GM23338 (cell line): ENCODE measurements around the gene BRCA1.

Experiments
- CREB1 ChIP-seq: fragments of 250-450 bp; sonication (Bioruptor Pico); IDR thresholded peaks from 2 replicates; pipeline ENCODE4 v1.5.0; 2020; ENCODE audit warnings: low read depth, mild to moderate bottlenecking, moderate library complexity
- CTCF ChIP-seq, 2 experiments: fragments of 200-600 bp in 1 of 2; sonication (generic) in 1 of 2; conservative IDR thresholded peaks; 2 replicates each; pipeline versions ENCODE4 v1.5.1 to v1.6.1; 2016 to 2017; ENCODE audit warnings: antibody characterized with exemption in 2 of 2, low read depth in 2 of 2, mild to moderate bottlenecking in 2 of 2, moderate library complexity in 1 of 2
- EZH2 ChIP-seq: fragments of 200-600 bp; sonication (generic); IDR thresholded peaks from one replicate; pipeline ENCODE4 v1.8.0; 2017; ENCODE audit warnings: antibody characterized with exemption, mild to moderate bottlenecking, low read depth; ENCODE audit not compliant: unreplicated experiment
- JUNB ChIP-seq: IDR thresholded peaks from one replicate; pipeline ENCODE4 v1.6.1; 2016; ENCODE audit warnings: antibody characterized with exemption; ENCODE audit not compliant: unreplicated experiment
- POLR2AphosphoS5 ChIP-seq: IDR thresholded peaks from 2 replicates; pipeline ENCODE4 v1.6.1; 2016; ENCODE audit warnings: antibody characterized with exemption, low read depth
- REST ChIP-seq: IDR thresholded peaks from one replicate; pipeline ENCODE4 v1.6.1; 2018; ENCODE audit warnings: antibody characterized with exemption; ENCODE audit not compliant: unreplicated experiment
- STAT1 ChIP-seq: IDR thresholded peaks from one replicate; pipeline ENCODE4 v1.6.1; 2016; ENCODE audit warnings: antibody characterized with exemption; ENCODE audit not compliant: unreplicated experiment

- TF ChIP-seq CTCF (conservative IDR thresholded peaks at IDR 0.05; ENCODE audit: low read depth in 2 of 2): no peak
- TF ChIP-seq REST: no peak
- no peak for TF ChIP-seq POLR2AphosphoS5
- TF ChIP-seq STAT1: no peak
- TF ChIP-seq EZH2: no peak
- TF ChIP-seq CREB1 (CRISPR knock-in tag): no peak
- TF ChIP-seq JUNB: no peak
These were observed 126.1 kb downstream of the BRCA1 start for GRCh38 chr17:42999003-42999525.
